DMS 273 (cell line): ENCODE results near the gene MAPK8IP1.
"Not testable (repeated sequence)": the region's sequence is repeated elsewhere in the genome, so short reads cannot be mapped to it uniquely, and the experiment has no call there.

Experiments used
- DNase-seq: peaks from one replicate; lab custom pipeline; 2025; ENCODE audit not compliant: unreplicated experiment; lab: John Stamatoyannopoulos, UW

MAPK8IP1 gene

GRCh38 chr11:45889555-45889954 lies 4.1 kb downstream of the MAPK8IP1 start:
- DNase-seq = no peak

DNA sequence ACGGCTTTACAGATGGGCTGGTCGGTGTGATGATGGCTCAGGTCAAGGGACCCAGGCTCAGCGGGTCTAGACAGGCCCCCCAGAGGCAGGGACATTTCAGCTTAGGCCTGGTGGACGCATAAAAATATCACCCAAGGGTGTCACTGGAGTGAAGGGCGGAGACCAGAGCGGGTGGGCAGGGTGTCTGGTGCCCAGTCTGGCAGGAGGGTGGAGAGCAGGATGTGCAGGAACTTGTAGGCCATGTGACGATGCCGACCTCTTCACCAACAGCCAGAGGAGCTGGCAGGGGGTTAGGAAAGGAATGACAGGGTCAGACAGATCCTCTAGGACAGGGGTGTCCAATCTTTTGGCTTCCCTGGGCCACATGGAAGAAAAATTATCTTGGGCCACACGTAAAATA lies 4.5 kb downstream of the MAPK8IP1 start:
- DNase-seq = no peak

GRCh38 chr11:45890886-45891550 lies 5.6 kb downstream of the MAPK8IP1 start:
- DNase-seq = peak; percentile 21

DNA sequence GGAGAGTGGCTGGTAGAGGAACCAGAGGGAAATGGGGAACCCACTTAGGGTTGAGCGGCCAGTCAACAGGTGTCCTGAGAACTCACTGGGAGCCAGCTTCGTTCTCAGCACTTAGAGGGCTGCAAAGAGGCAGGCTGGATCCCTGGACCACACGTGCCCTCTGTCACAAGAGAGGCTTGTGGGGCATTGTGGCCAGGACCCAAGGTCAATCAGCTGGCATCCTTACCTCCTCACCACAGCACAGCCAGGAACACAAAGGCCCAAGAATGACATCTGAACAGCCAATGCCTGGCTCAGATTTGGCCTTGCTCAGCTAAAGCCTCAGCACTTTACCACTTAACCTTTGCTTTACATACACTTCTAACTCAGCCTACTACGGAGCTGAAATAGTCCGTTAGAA lies 7.4 kb downstream of the MAPK8IP1 start:
- DNase-seq = no peak

DNA sequence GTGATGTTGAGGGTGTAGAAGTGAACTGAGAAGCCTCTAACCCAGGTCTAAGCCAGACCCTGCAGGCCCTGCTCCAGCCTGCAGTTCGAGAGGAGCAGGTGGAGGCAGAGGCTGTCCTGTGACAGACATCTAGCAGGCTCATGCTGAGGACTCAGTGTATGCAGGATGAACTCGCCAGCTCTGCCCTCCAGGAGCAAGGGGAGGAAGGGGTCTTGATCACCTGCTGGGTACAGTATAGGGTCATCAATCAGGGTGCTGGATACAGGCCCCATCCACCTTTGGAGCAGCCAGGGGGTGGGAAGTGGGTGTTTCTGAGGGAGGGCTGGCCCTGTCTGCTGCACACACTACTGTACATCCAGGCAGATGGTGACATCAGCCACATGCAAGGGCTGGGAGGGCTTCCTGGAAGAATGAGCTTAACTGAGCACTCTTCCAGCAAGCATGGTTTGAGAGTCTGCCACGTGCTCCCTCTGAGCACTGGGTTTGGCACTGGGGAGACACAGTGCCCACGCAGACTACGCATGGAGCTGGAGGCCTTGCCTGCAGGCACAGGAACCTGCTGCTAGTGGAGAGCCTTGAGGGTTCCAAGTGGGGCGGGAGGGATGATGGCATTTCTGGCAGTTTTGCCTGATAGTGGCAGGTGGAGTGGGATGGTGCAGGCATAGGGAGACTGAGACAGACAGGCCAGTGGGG lies 9.2 kb downstream of the MAPK8IP1 start:
- DNase-seq = peak; percentile 25

- peak; percentile 34 for DNase-seq
Observed at GRCh38 chr11:45895553-45896259, 10.3 kb downstream of the MAPK8IP1 start.

GRCh38 chr11:45896422-45896984 lies 11.1 kb downstream of the MAPK8IP1 start:
- peak; percentile 79 for DNase-seq

GRCh38 chr11:45897556-45897955 lies 12.1 kb downstream of the MAPK8IP1 start:
- DNase-seq = no peak

DNA sequence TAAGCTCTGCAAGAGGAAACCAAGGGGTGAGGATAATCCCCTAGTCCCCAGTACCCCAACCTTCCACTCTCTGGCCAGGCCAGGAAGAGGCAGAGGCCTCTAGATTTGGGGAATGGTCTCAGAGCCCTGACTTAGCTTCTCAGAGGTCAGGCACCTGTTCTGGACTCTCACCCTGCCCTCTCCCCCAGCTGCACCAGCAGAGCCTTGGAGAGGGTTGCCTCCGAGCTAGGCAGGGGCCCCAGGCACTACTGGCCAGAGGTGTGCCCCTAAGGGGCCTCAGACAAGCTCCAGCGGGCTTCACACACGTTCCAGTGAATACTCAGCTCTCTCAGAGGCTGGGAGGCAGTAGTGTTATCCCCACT lies 13.6 kb downstream of the MAPK8IP1 start:
- no peak for DNase-seq

DNA sequence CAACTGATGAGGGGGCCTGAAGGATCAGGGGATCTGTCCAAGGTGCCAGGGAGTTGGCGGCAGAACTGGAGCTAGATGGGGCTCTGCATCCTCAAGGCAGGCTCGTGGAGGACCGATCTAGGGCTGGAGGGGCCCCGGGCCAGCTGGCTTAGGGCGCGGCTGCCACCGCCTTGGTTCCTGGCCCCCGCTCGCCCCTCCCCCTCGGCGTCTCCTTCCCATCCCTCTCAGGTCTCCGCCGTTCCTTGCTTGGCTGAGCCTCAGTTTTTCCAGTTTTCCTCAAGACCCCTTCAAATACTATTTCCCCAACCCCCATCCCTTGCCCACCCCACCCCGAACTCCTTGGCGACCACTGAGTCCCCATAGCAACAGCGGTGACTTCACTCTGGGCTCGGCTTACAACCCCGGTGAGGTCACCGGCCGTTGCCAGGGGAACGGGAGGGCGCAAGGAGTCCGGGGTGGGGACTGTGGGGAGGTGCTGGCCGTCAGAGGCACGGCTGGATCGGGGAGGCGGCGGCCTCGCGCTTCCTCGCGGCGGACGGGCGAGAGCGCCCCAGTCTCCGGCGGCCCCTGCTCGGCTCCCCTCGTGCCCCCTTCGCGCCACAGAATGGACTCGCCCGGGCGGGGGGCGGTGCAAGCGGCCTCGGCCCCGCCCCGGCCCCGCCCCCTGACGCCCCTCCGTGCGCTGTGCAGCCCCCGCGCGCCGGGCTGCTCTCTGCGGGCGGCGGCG lies 14.2 kb downstream of the MAPK8IP1 start:
- peak; percentile 93 for DNase-seq

- DNase-seq = peak; percentile 32
Observed at GRCh38 chr11:45900175-45900800, 14.8 kb downstream of the MAPK8IP1 start.

DNA sequence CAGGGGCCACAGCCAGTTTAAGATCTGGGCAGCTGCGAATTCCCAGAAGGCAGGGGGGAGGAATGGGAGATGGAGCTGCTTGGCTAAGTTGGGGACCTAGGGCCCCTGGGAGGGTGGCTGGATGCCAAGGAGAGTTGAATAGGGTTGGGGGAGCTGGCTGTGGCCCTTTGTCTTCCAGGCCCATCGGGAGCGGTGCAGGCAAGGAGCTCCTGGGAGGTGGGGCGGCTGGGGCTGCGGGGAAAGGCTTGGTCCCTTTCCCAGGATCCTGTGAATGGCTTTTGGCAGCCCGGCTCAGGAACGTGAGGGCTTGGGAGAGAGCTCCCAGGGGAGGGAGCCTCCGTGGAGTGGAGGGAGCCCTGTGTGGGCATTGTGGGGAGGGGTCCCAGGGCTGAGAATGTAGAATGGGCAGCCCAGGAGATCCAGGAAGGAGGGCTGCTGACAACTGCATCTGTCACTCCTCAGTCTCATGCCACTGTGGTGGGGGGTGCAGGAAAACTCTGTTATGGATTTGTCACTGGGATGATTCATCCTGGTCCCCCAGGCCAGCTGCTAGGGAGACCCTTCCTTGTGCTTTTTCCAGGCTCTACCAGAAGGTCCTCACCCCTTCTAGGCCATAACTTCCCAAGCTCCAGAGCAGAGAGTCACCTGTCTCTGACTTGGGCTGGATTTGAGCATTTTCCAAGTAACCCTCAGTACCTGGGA lies 15.6 kb downstream of the MAPK8IP1 start:
- DNase-seq = peak; percentile 41

DNA sequence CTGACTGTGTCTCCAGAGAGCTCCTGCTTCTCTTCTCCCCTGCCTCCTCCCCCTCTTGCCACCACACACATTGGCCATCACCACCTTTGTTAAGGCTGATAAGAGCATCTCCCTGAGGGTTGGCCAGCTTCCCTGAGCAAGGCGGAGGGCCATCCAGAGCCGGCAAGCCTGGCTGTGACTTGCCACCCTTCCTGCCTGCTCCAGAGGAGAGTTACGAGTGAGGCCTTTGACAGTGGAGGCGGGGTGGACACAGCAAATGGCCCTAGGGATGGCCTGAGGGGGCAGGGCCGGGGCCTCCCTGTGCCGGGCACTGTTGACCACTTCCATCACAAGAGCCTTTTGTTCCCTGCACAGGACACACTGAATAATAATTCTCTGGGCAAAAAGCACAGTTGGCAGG lies 16.2 kb downstream of the MAPK8IP1 start:
- DNase-seq = no peak

DNA sequence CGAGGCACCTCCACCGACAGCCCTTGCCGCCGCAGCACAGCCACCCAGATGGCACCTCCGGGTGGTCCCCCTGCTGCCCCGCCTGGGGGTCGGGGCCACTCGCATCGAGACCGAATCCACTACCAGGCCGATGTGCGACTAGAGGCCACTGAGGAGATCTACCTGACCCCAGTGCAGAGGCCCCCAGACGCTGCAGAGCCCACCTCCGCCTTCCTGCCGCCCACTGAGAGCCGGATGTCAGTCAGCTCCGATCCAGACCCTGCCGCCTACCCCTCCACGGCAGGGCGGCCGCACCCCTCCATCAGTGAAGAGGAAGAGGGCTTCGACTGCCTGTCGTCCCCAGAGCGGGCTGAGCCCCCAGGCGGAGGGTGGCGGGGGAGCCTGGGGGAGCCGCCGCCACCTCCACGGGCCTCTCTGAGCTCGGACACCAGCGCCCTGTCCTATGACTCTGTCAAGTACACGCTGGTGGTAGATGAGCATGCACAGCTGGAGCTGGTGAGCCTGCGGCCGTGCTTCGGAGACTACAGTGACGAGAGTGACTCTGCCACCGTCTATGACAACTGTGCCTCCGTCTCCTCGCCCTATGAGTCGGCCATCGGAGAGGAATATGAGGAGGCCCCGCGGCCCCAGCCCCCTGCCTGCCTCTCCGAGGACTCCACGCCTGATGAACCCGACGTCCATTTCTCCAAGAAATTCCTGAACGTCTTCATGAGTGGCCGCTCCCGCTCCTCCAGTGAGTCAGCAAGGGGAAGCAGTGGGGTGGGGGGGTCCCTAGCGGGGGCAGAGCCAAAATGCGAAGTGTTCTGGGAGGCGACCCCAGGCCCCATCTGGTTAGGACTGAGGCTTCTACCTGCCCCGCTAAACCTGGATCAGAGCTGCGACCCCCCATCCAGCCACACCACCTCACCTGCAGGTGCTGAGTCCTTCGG lies 17.3 kb downstream of the MAPK8IP1 start:
- DNase-seq = no peak

GRCh38 chr11:45904309-45904915 lies 19.0 kb downstream of the MAPK8IP1 start:
- no peak for DNase-seq

DNA sequence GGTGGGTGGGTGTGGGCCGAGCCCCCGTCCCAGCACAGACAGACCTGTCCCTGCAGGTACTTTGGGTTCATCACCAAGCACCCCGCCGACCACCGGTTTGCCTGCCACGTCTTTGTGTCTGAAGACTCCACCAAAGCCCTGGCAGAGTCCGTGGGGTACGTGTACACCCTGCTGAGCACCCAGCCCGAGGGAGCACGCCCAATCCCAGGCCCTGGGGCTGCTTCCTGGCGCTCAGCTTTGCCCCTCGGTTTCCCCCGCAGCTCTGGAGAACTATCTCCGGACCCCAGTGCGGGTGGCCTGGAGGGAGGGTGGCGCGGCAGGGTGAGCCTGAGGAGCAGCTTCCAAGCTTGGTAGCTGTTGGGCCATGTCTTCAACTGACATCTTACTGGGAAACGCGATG lies 19.6 kb downstream of the MAPK8IP1 start:
- DNase-seq = no peak

- DNase-seq = not testable (repeated sequence)
Observed at GRCh38 chr11:45905576-45905975, 20.1 kb downstream of the MAPK8IP1 start.

DNA sequence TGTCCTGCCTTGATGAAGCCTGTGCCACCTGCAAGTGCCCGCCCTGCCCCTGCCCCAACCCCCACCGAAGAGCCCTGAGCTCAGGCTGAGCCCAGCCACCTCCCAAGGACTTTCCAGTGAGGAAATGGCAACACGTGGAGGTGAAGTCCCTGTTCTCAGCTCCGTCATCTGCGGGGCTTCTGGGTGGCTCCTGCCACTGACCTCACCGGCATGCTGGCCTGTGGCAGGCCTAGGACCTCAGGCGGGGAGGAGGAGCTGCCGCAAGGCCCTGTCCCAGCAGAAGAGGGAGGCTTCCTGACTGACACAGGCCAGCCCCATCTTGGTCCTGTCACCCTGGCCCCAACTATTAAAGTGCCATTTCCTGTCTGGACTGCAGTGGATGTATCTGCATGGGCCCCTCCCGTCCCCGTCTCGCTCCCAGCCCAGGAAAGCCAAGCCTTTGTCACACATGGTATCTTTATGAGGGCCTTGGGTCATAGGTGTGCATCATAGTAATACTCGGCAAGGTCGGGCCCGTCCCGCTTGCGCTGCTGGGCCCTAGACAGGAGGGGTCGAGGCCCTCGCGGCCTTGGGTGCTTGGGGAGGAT lies 20.7 kb downstream of the MAPK8IP1 start:
- DNase-seq = no peak
